GM12878 (cell line): ENCODE data around the gene DDX51. TPM values are rescaled to one million over a fixed set of nuclear protein-coding genes. Genes with fewer than 3 reads are reported as not detected.

ENCODE experiments used
- BACH1 ChIP-seq: fragments of 450-650 bp; IDR thresholded peaks from 2 replicates; pipeline ENCODE4 v1.6.1; 2017; ENCODE audit warnings: mild to moderate bottlenecking, borderline replicate concordance
- BCL11A ChIP-seq: IDR thresholded peaks from 2 replicates; pipeline ENCODE4 v1.6.1; 2011; ENCODE audit warnings: low read depth, low read length
- CTCF ChIP-seq, 3 experiments: IDR thresholded peaks in 2 of 3; conservative IDR thresholded peaks in 1 of 3; 2 replicates each; pipeline ENCODE4 v1.5.1; 2011; ENCODE audit warnings: low read depth in 3 of 3, low read length in 3 of 3, mild to moderate bottlenecking in 3 of 3, control low read depth in 2 of 3, moderate library complexity in 2 of 3, inconsistent platforms in 1 of 3, mixed read lengths in 1 of 3; ENCODE audit not compliant: control insufficient read depth in 2 of 3, insufficient read depth in 1 of 3; ENCODE audit errors: extremely low read depth in 1 of 3
- EP300 ChIP-seq, 2 experiments: fragments of 150-350 bp in 1 of 2; IDR thresholded peaks; 2 replicates each; pipeline ENCODE4 v1.6.1; 2011 to 2012; ENCODE audit warnings: low read depth in 2 of 2, low read length in 2 of 2, borderline replicate concordance in 1 of 2, improper control_type of control experiment in 1 of 2, inconsistent platforms in 1 of 2; ENCODE audit not compliant: control insufficient read depth in 1 of 2
- ETV6 ChIP-seq, 2 experiments: fragments of 450-650 bp in 1 of 2; IDR thresholded peaks in 1 of 2; conservative IDR thresholded peaks in 1 of 2; 2 replicates each; pipeline ENCODE4 v1.6.1; 2014; ENCODE audit warnings: antibody characterized with exemption in 1 of 2, borderline replicate concordance in 1 of 2, low read depth in 1 of 2, mild to moderate bottlenecking in 1 of 2, moderate library complexity in 1 of 2
- HCFC1 ChIP-seq: fragments of 150-350 bp; IDR thresholded peaks from 2 replicates; pipeline ENCODE4 v1.6.1; 2014; ENCODE audit warnings: low read length
- IKZF1 ChIP-seq: fragments of 450-650 bp; conservative IDR thresholded peaks from 2 replicates; pipeline ENCODE4 v1.6.1; 2017; ENCODE audit warnings: antibody characterized with exemption, mild to moderate bottlenecking
- MYB ChIP-seq: fragments of 150-350 bp; IDR thresholded peaks from 2 replicates; pipeline ENCODE4 v1.6.1; 2014; ENCODE audit warnings: mild to moderate bottlenecking, low read depth, low read length, borderline replicate concordance
- NFYA ChIP-seq: IDR thresholded peaks from 2 replicates; pipeline ENCODE4 v1.6.1; 2011; ENCODE audit warnings: low read depth, mild to moderate bottlenecking, low read length, improper control_type of control experiment, borderline replicate concordance
- PRDM15 ChIP-seq: fragments of 450-650 bp; formaldehyde crosslinking; IDR thresholded peaks from 2 replicates; pipeline ENCODE4 v1.4.0; 2020; ENCODE audit warnings: mild to moderate bottlenecking, moderate library complexity
- RFX5 ChIP-seq: IDR thresholded peaks from 2 replicates; pipeline ENCODE4 v1.6.1; 2011; ENCODE audit warnings: low read depth, low read length, improper control_type of control experiment
- TCF12 ChIP-seq: IDR thresholded peaks from 2 replicates; pipeline ENCODE4 v1.6.1; 2011; ENCODE audit warnings: low read depth, mild to moderate bottlenecking, low read length
- USF2 ChIP-seq: IDR thresholded peaks from 2 replicates; pipeline ENCODE4 v1.6.1; 2011; ENCODE audit warnings: low read depth, low read length, improper control_type of control experiment, borderline replicate concordance
- ZNF622 ChIP-seq: fragments of 450-650 bp; IDR thresholded peaks from 2 replicates; pipeline ENCODE4 v1.6.1; 2017; ENCODE audit warnings: mild to moderate bottlenecking, inconsistent platforms
- polyA plus RNA-seq, 11 experiments: library from polyadenylated mRNA; depleted of rRNA in 4 of 11; unstranded in 6 of 11; stranded (reverse) in 5 of 11; fragments of >200 nt; fragmentation: Nextera tagmentation in 4 of 11; fragmentation: Illumina TruSeq in 1 of 11; extraction: Ambion mirVana in 4 of 11; extraction: Trizol in 1 of 11; gene quantifications; 1 replicate in 1 of 11; 2 replicates in 10 of 11; pipeline versions ENCODE4 v1.2.1 to v1.2.3, GENCODE V29; 2011 to 2016; ENCODE audit warnings: inconsistent platforms in 2 of 11, missing spikeins in 2 of 11, low read depth in 1 of 11
- total RNA-seq, 4 experiments: library from RNA; depleted of rRNA in 3 of 4; stranded (reverse); fragments of >200 nt in 3 of 4; fragmentation: Illumina TruSeq in 1 of 4; extraction: Trizol in 1 of 4; gene quantifications; 2 replicates each; pipeline versions ENCODE4 v1.2.1 to v1.2.3, GENCODE V29; 2013 to 2021
- TF ChIP-seq, protein P1 (sequence below): fragments of 450-650 bp; IDR thresholded peaks from 2 replicates; pipeline ENCODE4 v1.6.1; 2016; ENCODE audit warnings: mild to moderate bottlenecking, moderate library complexity, borderline replicate concordance

Gene DDX51
- total and polyA plus RNA-seq, 10 of the 15 experiments (the other 5 are each of a cell fraction or from before 2014, with no cell fraction given) = 0.97 to 29.1 (median 9.8) TPM

DNA sequence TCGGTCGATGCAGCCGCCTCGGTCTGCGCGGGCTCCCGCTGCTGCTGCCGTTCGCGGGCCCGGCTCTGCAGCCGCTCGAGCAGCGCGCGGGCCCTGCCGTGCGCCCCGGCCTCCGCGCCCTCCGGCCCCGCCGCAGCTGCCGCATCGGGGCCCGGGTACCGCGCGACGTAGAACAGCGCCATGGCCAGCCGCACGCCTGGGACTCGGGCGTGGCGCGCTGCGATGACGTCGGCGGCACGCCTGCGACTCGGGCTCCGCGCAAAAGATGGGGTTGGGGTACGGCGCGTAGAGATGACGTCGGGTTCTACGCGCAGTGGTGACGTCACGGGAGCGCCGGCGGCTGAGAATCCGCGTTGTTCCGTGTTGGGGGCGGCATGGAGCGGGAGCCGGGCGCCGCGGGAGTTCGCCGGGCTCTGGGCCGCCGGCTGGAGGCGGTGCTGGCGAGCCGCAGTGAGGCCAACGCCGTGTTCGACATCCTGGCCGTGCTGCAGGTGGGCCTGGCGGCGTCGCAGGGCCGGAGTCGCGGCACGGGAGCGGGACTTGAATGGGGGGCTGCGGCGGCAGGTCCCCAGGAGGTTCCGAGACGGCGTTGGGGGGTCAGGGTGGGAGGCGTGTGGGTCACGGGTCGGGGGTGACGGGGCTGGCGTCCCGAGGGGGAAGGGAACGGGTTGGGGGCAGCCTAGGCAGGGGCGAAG is at the start of gene DDX51, which contains the start of gene NOC4L (continued):
- TF ChIP-seq CTCF (IDR thresholded peaks at IDR 0.05 in 2 of 3, conservative IDR thresholded peaks at IDR 0.05 in 1 of 3; ENCODE audit: control insufficient read depth in 2 of 3, extremely low read depth in 1 of 3, insufficient read depth in 1 of 3, low read depth in 3 of 3, low read length in 3 of 3) = no peak
- TF ChIP-seq HCFC1 = peak; percentile 92
- no peak for TF ChIP-seq ZNF622
- TF ChIP-seq PRDM15 (CRISPR knock-in tag) = no peak
- TF ChIP-seq USF2 = no peak
- TF ChIP-seq EP300 (IDR thresholded peaks at IDR 0.05; ENCODE audit: borderline replicate concordance in 1 of 2, control insufficient read depth in 1 of 2, low read depth in 2 of 2, low read length in 2 of 2) = peak in 1 of 2 experiments; percentile 35; a peak in 1 of 4 replicates
- TF ChIP-seq, protein P1, sequence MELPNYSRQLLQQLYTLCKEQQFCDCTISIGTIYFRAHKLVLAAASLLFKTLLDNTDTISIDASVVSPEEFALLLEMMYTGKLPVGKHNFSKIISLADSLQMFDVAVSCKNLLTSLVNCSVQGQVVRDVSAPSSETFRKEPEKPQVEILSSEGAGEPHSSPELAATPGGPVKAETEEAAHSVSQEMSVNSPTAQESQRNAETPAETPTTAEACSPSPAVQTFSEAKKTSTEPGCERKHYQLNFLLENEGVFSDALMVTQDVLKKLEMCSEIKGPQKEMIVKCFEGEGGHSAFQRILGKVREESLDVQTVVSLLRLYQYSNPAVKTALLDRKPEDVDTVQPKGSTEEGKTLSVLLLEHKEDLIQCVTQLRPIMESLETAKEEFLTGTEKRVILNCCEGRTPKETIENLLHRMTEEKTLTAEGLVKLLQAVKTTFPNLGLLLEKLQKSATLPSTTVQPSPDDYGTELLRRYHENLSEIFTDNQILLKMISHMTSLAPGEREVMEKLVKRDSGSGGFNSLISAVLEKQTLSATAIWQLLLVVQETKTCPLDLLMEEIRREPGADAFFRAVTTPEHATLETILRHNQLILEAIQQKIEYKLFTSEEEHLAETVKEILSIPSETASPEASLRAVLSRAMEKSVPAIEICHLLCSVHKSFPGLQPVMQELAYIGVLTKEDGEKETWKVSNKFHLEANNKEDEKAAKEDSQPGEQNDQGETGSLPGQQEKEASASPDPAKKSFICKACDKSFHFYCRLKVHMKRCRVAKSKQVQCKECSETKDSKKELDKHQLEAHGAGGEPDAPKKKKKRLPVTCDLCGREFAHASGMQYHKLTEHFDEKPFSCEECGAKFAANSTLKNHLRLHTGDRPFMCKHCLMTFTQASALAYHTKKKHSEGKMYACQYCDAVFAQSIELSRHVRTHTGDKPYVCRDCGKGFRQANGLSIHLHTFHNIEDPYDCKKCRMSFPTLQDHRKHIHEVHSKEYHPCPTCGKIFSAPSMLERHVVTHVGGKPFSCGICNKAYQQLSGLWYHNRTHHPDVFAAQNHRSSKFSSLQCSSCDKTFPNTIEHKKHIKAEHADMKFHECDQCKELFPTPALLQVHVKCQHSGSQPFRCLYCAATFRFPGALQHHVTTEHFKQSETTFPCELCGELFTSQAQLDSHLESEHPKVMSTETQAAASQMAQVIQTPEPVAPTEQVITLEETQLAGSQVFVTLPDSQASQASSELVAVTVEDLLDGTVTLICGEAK = no peak
- no peak for TF ChIP-seq BCL11A
- TF ChIP-seq ETV6 (conservative IDR thresholded peaks at IDR 0.05 in 1 of 2, IDR thresholded peaks at IDR 0.05 in 1 of 2; ENCODE audit: borderline replicate concordance in 1 of 2, low read depth in 1 of 2) = 0 out of 4 replicates have a peak, but pooled peaks of 1 of the 2 experiments have one; percentile 13
- TF ChIP-seq IKZF1 = peak; percentile 95
- TF ChIP-seq NFYA = no peak
- peak; percentile 37; the same call in 1 of the 2 replicates for TF ChIP-seq TCF12
- peak; percentile 50; the same call in 1 of the 2 replicates for TF ChIP-seq BACH1
- peak; percentile 72; the same call in 1 of the 2 replicates for TF ChIP-seq RFX5
- TF ChIP-seq MYB = no peak
